ENCODE measurements around the gene ROR2. TPM values are rescaled to one million over a fixed set of nuclear protein-coding genes. Genes with fewer than 3 reads are reported as not detected.

Gene ROR2
- total RNA-seq, 1 experiment from 2014 or later = 2.7 TPM

DNA sequence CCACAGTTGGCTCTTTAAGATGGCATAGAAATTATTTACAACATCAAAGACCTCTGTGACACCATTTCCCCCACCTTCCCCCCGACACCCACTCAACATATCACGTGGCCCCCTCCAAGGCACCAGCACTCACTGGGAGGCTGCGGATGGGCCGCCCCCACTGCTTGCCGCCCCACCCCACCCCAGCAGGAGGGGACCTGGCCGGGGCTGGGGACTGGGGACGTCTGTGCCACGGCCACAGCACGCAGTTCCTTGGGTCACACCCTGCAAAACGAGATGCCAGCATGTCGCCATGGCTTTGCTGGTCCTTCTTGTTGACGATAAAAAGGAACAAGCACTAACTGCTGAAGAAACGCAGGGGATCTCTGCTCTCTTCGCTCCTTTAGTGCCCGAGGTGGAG, 269.0 kb downstream of the ROR2 start:
- Mint-ChIP-seq H3K36me3 (ENCODE audit: insufficient read depth in 1 of 3, low read depth in 3 of 3) (no peaks in the 10 kb centered on the region), H3K27me3 (ENCODE audit: low read depth) (peaks cover 2% of the 10 kb centered on the region), H3K4me1 (peaks cover 23 to 26% of the 10 kb centered on the region in 2 experiments), H3K9me3 (no peaks in the 10 kb centered on the region), H3K27ac (no peak overlapping the region), H3K4me3 (no peak overlapping the region)
- Histone ChIP-seq H3K9me3 (ENCODE audit: control insufficient read depth, low read depth, low read length) (no peaks in the 10 kb centered on the region), H3K27me3 (ENCODE audit: insufficient read depth, low read length) (no peaks in the 10 kb centered on the region), H3K27ac (ENCODE audit: insufficient read length, low read depth, low read length) (no peak overlapping the region), H3K79me2 (ENCODE audit: insufficient read depth, low read length) (no peaks in the 10 kb centered on the region), H2AK5ac (ENCODE audit: insufficient read length, low read length) (no peak overlapping the region), H3K9ac (ENCODE audit: extremely low read depth, insufficient read length, low read length) (no peak overlapping the region), H3K4me1 (ENCODE audit: insufficient read depth, low read length) (no peaks in the 10 kb centered on the region), H3K79me1 (ENCODE audit: insufficient read depth, low read depth, low read length, poor library complexity, severe bottlenecking) (no peaks in the 10 kb centered on the region), H2BK5ac (ENCODE audit: insufficient read length, low read length) (no peak overlapping the region), H3K4me2 (ENCODE audit: insufficient read depth, insufficient read length, low read length) (no peak overlapping the region), H4K5ac (ENCODE audit: insufficient read length, low read depth, low read length) (no peak overlapping the region), H2BK15ac (ENCODE audit: low read depth, low read length) (no peak overlapping the region), H3K14ac (ENCODE audit: insufficient read depth, low read length) (no peak overlapping the region), H4K8ac (replicated peaks; ENCODE audit: insufficient read length, low read depth, low read length) (no peak overlapping the region), H4K91ac (ENCODE audit: insufficient read length, low read depth, low read length) (no peak overlapping the region), H2BK20ac (ENCODE audit: low read depth, low read length, poor library complexity, severe bottlenecking) (no peak overlapping the region), H3T11ph (ENCODE audit: low read length) (no peak overlapping the region), H3K4ac (ENCODE audit: low read depth, low read length) (no peak overlapping the region), H4K20me1 (ENCODE audit: control insufficient read depth, insufficient read depth, insufficient read length) (no peaks in the 10 kb centered on the region), H3K18ac (ENCODE audit: insufficient read length, low read depth, low read length) (no peak overlapping the region), H2BK120ac (ENCODE audit: low read depth, low read length, poor library complexity, severe bottlenecking) (no peak overlapping the region), H3K56ac (ENCODE audit: insufficient read length, low read depth, low read length) (no peak overlapping the region), H2BK12ac (ENCODE audit: insufficient read length, low read depth, low read length) (no peak overlapping the region), H2AFZ (ENCODE audit: low read length) (no peak overlapping the region), H3K23ac (ENCODE audit: insufficient read length, low read depth, low read length) (no peak overlapping the region), H3K23me2 (ENCODE audit: insufficient read length, low read depth, low read length, poor library complexity, severe bottlenecking) (no peaks in the 10 kb centered on the region)
- no CpG with 5 or more reads among the region's 15 CpGs for WGBS (ENCODE audit: extremely low coverage, insufficient read length, low lambda C conversion rate)
- no peak for DNase-seq
- TF ChIP-seq, protein P1, sequence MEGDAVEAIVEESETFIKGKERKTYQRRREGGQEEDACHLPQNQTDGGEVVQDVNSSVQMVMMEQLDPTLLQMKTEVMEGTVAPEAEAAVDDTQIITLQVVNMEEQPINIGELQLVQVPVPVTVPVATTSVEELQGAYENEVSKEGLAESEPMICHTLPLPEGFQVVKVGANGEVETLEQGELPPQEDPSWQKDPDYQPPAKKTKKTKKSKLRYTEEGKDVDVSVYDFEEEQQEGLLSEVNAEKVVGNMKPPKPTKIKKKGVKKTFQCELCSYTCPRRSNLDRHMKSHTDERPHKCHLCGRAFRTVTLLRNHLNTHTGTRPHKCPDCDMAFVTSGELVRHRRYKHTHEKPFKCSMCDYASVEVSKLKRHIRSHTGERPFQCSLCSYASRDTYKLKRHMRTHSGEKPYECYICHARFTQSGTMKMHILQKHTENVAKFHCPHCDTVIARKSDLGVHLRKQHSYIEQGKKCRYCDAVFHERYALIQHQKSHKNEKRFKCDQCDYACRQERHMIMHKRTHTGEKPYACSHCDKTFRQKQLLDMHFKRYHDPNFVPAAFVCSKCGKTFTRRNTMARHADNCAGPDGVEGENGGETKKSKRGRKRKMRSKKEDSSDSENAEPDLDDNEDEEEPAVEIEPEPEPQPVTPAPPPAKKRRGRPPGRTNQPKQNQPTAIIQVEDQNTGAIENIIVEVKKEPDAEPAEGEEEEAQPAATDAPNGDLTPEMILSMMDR (conservative IDR thresholded peaks at IDR 0.05) = no peak
